NCI-H774 (cell line): ENCODE data around the gene KIAA1614.
"Not testable (repeated sequence)": the region's sequence is repeated elsewhere in the genome, so short reads cannot be mapped to it uniquely, and the experiment has no call there.

Experiments
- DNase-seq: peaks from one replicate; lab custom pipeline; 2025; lab: John Stamatoyannopoulos, UW

KIAA1614 gene

DNA sequence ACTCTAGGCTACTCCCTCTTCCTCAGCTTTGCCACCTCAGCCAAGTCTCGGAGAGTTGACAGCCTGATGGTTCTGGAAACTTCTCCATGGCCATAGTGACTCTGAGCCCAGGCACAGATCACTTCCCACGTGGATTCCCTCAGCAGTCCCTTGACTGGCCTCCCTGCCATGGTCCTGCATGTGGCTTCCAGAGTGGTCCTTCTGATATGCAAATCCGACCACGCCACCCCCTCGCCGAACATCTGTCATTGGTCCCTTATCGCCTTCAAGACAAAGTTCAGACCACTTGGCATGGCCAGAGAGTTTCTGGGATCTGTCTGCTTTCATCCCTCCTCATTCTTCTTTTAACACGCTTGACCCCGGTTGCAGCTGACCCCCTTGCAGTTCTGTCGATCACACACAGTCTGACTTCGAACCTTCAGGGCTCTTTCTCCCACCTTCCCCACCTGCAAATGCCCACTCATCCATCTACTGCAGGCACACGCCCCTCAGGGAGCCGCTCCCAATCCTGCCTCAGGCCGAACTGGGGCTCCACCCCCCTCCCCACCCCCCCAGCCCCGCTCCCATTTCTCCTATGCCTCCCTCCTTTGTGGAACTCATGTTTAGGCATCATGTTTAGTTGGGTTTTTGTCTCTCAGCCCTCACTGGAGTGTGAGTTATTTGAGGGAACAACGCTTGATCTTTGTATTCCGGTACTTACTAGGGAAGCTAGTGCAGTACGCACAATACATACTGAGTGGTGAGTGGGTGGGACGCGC lies 29.0 kb downstream of the KIAA1614 start:
- DNase-seq = no peak

DNA sequence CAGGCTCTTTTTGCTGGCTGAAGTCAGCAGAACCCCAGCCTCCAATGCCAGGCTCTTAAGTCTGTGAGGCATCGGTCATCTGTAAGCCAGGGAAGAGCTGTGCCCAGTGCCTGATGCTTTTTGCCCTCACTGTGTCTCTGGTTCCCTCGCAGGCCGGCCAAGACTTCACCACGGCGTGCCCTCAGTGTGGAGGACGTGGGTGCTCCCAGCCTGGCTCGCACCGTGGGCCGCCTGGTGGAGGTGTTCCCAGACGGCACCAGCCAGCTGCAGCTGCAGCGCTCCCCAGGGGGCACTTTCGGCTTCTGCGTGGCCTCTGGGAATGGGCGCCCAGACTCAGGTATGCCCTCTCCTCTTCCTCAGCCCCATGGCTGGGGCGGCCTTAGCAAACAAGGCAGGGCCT lies 32.5 kb downstream of the KIAA1614 start:
- DNase-seq = no peak

DNA sequence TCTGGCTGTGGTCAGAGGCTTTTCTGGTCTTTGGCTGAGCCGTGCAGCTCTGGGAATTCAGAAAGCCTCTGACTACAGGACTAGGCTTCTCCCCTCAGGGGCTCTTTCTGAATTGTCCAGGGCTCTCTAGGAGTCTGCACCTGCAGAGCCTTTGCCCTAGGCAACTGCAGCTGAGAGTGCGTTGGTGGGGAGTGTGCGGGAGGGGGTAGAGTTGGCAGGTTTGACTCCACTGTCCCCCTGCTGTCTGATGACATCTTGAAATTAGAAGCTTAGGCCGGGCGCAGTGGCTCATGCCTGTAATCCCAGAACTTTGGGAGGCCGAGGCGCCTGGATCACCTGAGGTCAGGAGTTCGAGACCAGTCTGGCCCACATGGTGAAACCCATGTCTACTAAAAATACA lies 32.9 kb downstream of the KIAA1614 start:
- no peak for DNase-seq

- no peak for DNase-seq
These were observed 33.4 kb downstream of the KIAA1614 start for GRCh38 chr1:180946056-180946455.

DNA sequence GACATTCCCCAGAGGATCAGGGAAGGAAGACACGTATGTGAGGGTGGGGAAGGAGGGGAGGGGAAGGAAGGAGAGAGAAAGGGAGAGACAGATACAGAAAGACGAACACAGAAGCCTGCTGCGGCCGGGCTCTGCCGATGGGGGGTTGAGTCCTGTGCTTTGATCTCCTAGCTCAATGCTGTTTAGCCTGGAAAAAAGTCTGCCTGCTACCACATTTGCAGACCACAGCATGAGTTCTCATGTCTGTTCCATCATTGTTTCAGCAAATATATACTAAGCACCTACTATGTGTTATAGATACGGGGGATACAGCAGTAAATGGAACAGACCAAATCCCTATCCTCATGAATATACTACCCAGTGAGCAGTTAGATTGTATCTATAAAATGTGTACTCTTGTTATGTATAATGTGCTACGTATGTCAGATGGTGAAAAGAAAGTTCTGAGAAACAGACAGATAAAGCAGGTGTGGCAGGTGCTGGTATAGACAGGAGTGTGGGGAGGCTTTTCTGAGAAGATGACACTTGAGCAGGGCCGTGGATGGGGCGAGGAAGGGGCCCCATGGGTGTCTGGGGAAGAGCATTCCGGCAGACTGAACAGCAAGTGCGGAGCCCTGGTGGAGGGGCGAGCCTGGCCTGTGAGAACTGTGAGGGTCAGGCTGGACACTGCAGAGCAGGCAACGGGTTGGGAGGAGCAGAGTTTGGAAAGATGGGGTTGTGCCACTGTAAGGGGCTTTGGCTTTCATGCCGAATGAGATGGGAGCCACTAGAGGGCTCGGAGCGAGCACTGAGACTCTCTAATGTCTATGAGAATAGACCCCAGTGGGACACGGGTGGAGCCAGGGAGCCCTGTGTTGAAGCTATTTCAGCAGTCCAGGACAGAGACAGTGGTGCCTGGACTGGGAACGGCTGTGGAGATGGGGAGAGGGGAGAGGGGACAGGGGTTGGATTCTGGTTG lies 34.1 kb downstream of the KIAA1614 start:
- DNase-seq = no peak

DNA sequence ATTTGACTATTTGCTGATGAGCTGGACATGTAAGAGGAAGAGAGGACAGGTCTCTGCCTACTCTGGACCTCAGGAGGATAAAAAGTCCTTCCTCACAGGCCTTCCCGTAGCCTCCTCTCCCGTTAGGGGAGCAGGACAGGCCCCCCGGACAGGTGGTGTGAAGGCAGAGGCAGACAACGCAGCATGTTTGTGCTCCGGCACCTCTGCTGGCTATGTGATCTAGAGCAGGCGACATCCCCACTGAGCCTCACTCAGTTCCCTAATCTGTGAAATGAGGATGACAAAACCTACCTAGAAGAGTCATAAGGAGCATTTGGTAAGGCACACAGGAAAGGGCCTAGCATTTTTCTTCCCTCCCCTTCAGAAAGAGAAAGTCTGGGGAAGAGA lies 34.8 kb downstream of the KIAA1614 start:
- DNase-seq = no peak

DNA sequence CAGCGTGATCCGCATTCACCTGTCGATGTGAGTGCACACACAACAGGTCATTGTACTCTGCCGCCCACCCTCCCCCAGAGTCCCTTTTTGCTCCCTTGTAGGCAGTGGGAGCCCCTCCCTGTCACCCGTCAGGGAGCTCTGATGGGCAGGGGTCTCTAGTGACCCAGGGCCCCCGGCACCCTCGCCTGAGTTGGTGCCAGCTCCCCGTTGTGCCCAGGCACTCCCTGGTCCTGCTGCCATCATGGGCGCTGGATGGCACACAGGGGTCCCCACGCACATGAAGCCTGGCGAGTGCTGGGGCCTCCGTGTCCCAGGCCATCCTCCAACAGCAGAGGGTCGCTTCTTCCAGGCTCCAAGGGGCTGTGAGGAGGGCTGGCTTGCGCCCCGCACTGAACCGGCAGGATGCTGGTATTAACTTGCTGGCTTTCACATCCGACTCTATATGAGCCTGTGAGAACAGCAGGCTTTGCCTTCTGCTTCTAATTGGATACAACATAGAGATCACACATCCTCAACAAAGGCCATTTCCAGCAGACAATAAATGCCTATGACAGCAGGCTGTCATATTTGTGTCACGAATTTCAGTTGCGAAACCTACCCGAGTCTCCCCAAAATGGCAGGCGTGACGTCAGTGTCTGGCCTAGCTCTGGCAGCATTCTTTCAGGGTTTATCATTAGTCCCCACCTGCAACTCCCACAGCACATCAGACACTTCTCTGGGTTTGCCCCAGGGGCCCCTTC lies 35.4 kb downstream of the KIAA1614 start:
- DNase-seq = no peak

- DNase-seq = no peak
These were observed 36.2 kb downstream of the KIAA1614 start for GRCh38 chr1:180948641-180949615.

DNA sequence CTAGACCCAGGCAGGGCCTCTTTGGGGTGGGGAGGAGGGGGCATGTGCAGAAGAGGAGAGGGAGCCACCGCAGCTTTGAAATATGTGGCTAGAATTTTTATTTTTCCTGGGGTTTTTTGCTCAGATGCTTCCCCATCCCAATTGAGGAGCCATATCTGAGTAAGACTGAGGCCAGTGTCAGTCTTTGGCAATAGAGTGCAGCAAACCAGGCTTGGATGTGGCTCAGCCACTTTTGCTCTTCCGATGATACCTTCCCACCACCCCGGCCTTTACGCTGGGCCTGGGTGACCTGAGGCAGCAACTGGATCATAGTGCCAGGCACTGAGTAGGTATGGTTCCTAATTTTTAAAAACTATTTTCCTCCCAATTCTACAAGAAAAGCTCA lies 36.9 kb downstream of the KIAA1614 start:
- no peak for DNase-seq

GRCh38 chr1:180950321-180950720 lies 37.6 kb downstream of the KIAA1614 start:
- DNase-seq = no peak

- no peak for DNase-seq
These were observed 38.6 kb downstream of the KIAA1614 start for GRCh38 chr1:180951186-180951745.

DNA sequence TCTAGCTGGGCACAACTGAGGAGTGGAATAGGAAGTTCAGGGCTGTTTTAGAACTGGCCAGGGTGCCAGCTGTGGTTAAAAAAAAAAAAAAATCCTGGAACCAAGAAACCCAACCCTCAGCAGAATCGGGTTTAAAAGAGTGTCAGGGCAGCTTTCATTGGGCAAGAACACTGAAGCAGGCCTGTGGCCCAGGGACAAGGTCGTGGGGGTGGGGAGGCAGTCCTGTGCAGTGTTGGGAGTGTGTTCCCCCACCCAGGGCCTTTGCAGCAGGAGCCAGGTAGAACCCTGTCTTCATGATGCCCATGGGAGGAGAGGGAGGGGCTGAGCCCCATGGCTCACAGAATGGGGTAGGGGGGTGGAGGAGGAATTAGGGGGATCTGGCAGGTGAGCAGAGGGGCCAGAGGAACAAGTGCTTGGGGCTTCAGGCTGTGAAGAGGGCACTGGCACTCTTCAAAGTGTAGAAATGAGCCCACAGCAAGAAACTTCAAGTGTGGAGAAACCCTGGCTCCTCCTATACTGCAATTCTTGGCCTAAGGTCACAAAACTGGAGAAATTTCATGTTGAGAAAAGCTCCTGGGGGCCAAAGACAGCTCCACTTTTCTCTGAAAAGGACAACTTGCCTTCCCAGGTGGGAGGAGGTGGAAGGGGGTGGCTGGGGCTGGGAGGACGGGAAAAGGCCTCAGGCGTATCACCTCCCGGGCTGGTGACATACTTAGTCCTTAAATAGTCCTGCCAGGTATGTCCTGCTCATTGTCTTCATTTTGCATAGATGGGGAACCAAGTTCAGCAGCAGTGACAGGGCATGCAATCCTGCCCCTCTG lies 39.3 kb downstream of the KIAA1614 start:
- DNase-seq = no peak

DNA sequence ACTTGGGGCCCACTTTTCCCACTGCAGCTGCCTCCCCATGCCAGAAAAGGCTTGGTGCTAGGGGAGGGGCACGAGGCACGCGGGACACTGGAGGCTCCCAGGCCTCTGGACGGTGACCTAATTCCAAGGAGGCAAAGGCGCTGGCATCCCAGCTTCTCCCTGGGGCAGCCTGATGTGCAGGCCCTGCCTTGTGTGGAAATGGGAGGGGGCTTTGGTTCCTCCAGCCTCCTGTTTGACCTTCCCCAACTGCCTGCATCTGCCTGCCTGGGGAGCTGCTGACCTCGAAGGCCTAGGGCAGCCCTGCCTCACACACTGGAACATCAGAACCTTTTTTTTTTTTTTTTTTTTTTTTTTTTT lies 39.9 kb downstream of the KIAA1614 start:
- no peak for DNase-seq

DNA sequence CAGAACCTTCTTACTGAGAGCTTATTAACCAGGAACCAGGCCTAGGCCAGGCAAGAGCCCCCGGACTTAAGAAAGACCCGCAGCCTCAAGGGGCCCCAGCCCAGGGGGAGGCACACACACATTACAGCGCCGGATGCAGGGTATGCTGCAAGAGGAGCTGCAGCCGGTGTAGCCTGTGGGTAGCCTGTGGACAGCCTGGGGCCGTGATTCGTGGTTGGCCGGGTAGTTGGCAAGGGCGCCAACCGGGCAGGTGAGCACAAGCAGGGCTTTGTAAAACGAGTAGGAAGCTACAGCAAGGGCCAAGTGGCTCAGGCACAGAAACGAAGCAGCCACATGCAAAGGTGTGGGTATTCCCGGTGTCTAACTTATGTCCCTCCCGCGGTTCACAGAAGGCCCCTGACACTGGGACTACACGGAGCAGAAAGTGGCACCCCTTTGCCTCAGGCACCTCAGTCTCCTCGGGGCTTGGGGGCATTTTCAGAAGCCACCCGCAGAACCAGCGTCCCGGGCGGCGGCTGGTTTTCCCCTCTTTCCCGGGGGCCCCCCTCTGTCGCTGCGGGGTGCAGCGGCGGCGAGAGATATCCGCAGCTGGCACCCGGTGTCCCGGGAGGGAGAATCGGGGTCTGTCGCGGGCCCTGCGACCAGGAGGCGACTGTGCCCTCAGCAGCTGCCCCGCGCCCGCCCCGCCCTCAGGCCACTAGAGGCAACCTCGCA lies 40.8 kb downstream of the KIAA1614 start:
- no peak for DNase-seq

- DNase-seq = no peak
These were observed 41.5 kb downstream of the KIAA1614 start for GRCh38 chr1:180954005-180954800.

DNA sequence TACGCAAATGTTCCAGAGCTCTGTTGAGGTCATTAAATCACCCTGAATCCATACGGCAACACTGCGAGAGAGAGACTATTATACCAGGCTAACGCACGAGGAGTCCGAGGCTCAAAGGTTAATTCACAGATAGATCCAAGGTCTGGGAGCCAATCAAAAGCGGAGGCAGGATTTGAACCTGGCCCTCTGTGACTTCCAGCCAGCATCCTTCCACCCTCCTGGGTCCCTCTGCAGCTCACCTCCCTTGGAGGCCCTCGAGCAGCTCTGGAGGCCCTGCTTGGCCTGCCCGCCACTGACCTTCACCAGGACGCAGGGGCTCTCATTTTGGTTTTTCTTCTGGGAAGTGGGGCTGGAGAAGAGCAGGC lies 42.1 kb downstream of the KIAA1614 start:
- no peak for DNase-seq

GRCh38 chr1:180956028-180956640 lies 43.4 kb downstream of the KIAA1614 start:
- DNase-seq = no peak

DNA sequence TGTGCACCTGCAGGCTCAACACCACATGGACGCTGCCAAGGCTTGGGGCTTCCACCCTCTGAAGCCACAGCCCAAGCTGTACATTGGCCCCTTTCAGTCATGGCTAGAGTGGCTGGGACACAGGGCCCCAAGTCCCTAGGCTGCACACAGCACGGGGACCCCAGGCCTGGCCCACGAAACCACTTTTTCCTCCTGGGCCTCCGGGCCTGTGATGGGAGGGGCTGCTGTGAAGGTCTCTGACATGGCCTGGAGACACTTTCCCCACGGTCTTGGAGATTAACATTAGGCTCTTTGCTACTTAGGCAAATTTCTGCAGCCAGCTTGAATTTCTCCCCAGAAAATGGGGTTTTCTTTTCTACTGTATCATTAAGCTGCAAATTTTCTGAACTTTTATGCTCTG lies 46.9 kb downstream of the KIAA1614 start:
- not testable (repeated sequence) for DNase-seq
